IPS-20b (cell line): Measurements from ENCODE around the gene CPM.
"Not testable (repeated sequence)": the region's sequence is repeated elsewhere in the genome, so short reads cannot be mapped to it uniquely, and the experiment has no call there.

Experiments used
- H3K27ac ChIP-seq: one replicate; pipeline ENCODE4 v1.5.1; 2013; ENCODE audit warnings: low read length
- H3K27me3 ChIP-seq: 2 replicates; pipeline ENCODE4 v1.6.1; 2013; ENCODE audit warnings: mild to moderate bottlenecking, low read length, inconsistent platforms; ENCODE audit not compliant: insufficient read depth
- H3K36me3 ChIP-seq: 2 replicates; pipeline ENCODE4 v1.6.1; 2013; ENCODE audit warnings: low read depth, mild to moderate bottlenecking, inconsistent platforms, low read length, moderate library complexity; ENCODE audit not compliant: insufficient read depth
- H3K4me1 ChIP-seq: 2 replicates; pipeline ENCODE4 v1.6.1; 2013; ENCODE audit warnings: mild to moderate bottlenecking, control low read depth, inconsistent platforms, low read length, moderate library complexity; ENCODE audit not compliant: insufficient read depth
- H3K4me3 ChIP-seq: 2 replicates; pipeline ENCODE4 v1.5.1; 2013; ENCODE audit warnings: mild to moderate bottlenecking, low read length, inconsistent platforms
- H3K9ac ChIP-seq: 2 replicates; pipeline ENCODE4 v1.6.1; 2013; ENCODE audit warnings: low read depth, mild to moderate bottlenecking, inconsistent platforms, low read length, moderate library complexity
- H3K9me3 ChIP-seq: 2 replicates; pipeline ENCODE4 v1.6.1; 2013; ENCODE audit warnings: mild to moderate bottlenecking, low read depth, low read length, inconsistent platforms; ENCODE audit not compliant: insufficient read depth

The CPM gene

DNA sequence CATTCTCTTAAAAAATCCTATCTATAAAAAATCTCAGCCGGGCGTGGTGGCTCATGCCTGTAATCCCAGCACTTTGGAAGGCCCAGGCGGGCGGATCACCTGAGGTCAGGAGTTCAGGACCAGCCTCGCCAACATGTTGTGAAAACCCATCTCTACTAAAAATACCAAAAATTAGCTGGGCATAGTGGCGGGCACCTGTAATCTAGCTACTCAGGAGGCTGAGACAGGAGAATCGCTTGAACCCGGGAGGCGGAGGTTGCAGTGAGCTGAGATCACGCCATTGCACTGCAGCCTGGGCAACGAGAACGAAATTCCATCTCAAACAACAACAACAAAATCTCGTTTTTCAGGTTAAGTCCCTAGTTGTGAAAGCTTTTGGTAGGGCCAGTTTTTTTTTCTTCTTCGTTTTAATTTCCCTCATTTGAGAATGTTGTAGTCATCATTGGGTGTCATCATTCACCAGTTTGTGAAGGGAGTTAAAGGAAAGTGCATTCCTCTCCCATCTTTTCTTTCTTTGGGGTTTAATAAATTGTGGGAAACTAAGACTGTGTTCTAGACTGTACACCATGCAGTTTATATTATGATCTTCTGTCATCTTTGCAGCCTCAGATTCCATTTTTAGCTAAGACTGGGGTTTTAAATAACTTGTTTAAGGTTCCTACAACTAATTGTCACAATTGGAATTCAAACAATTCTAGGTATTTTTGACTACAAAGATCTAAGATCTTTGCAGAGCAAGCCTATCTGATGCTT lies 101.0 kb downstream of the CPM start:
- Histone ChIP-seq H3K4me3 (no peak overlapping the region), H3K27ac (no peak overlapping the region), H3K27me3 (no peaks in the 10 kb centered on the region), H3K4me1 (peaks cover 6% of the 10 kb centered on the region; the same call in 1 of the 2 replicates), H3K9me3 (no peaks in the 10 kb centered on the region), H3K9ac (no peak overlapping the region), H3K36me3 (peaks cover 91% of the 10 kb centered on the region)

DNA sequence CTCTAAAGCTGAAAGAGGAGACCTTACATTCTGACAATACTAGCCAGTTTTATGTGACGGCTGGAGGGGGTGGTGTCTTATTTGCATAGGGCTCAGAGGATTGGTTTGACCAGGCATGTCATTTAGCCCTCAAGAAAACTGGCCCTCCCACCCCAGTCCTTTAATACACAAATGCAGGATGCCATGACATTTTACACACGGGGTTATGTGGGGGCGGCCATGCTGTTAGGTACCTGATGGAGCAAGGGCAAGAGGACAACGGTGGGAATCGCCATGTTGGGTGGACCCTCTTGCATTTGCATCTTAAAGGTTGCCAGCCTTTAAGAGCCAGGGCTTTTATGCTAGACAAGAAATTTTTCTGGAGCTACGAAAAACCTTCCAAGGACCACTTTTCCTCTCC lies 101.7 kb downstream of the CPM start:
- no peak overlapping the region for H3K27ac ChIP-seq
- H3K4me3 ChIP-seq: no peak overlapping the region
- peaks cover 90% of the 10 kb centered on the region for H3K36me3 ChIP-seq
- H3K4me1 ChIP-seq: peaks cover 6% of the 10 kb centered on the region; the same call in 1 of the 2 replicates
- H3K27me3 ChIP-seq: no peaks in the 10 kb centered on the region
- no peak overlapping the region for H3K9ac ChIP-seq
- H3K9me3 ChIP-seq: no peaks in the 10 kb centered on the region

DNA sequence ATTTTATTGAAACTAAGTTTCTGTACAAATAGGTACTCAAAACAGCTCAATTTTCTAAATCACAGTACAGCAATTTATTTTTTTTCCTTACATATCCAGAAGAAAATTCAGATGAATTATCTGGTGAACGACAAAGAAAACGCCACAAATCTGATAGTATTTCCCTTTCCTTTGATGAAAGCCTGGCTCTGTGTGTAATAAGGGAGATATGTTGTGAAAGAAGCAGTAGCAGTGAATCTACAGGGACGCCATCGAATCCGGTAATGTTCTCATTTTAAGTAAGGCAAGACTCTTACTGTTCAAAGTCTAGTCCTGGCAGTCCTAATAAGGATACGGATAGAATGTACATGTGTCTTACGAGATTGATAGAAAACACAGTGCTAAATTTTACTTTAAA lies 104.3 kb downstream of the CPM start:
- H3K9me3 ChIP-seq: no peaks in the 10 kb centered on the region
- H3K27ac ChIP-seq: no peak overlapping the region
- no peaks in the 10 kb centered on the region for H3K4me1 ChIP-seq
- H3K27me3 ChIP-seq: no peaks in the 10 kb centered on the region
- H3K4me3 ChIP-seq: no peak overlapping the region
- peaks cover 91% of the 10 kb centered on the region for H3K36me3 ChIP-seq
- H3K9ac ChIP-seq: no peak overlapping the region

DNA sequence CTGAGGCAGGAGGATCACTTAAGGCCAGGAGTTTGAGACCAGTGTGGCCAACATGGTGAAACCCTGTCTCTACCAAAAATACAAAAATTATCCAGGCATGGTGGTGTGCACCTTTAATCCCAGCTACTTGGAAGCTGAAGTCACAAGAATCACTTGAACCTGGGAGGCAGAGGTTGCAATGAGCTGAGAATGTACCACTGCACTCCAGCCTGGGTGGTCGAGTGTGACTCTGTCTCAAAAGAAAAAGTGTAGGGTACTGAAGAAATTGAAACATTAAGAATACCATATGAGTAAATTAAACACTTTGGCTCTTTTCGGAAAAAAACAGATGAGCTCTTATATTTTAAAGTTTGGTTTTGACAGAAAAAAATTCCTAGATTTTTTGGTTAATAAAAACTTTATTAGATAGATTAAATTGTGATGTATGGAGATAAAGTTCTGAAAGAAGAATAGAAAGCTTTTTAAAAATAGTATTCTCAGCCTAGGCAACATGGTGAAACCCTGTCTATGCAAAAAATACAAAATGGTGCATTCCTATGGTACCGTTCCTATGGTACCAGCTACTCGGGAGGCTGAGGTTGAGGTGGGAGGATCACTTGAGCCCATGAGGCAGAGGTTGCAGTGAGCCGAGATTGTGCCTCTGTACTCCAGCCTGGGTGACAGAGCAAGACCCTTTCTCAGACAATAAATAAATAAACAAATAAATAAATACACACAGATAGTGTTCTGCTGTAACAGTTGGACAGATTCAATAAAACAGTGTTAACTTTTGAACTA lies 104.9 kb downstream of the CPM start:
- no peak overlapping the region for H3K9ac ChIP-seq
- no peak overlapping the region for H3K4me3 ChIP-seq
- H3K4me1 ChIP-seq: no peaks in the 10 kb centered on the region
- H3K27ac ChIP-seq: no peak overlapping the region
- peaks cover 94% of the 10 kb centered on the region for H3K36me3 ChIP-seq
- H3K27me3 ChIP-seq: no peaks in the 10 kb centered on the region
- H3K9me3 ChIP-seq: no peaks in the 10 kb centered on the region

DNA sequence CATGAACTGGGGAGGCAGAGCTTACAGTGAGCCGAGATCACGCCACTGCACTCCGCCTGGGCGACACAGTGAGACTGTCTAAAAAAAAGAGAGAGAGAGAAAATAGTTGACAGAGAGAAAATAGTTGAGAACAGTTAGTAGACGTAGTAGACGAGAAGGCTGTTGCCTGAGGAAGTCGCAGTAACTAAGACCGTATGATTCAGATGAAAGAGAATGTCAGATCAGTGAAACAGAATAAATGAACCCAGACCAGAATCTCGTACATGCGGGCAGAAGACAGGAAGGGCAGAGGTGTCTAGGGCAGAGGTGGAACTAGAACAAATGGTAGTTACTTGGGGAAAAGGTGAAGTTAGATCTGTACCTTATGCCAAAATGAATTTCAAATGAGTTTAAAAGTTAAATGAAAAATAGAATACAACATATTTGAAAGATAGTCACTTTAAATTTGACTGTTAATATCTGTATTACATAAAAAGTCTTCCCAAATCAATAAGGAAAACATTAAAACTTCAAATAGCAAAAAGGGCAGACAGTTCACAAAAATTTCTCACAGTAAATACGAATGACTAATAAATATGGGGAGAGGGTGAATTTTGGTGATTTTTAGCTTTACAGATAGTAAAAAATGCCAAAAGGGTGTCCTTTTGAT lies 107.3 kb downstream of the CPM start:
- Histone ChIP-seq H3K4me3 (no peak overlapping the region), H3K9ac (no peak overlapping the region), H3K36me3 (peaks cover 98% of the 10 kb centered on the region), H3K4me1 (no peaks in the 10 kb centered on the region), H3K9me3 (no peaks in the 10 kb centered on the region), H3K27ac (no peak overlapping the region), H3K27me3 (no peaks in the 10 kb centered on the region)

DNA sequence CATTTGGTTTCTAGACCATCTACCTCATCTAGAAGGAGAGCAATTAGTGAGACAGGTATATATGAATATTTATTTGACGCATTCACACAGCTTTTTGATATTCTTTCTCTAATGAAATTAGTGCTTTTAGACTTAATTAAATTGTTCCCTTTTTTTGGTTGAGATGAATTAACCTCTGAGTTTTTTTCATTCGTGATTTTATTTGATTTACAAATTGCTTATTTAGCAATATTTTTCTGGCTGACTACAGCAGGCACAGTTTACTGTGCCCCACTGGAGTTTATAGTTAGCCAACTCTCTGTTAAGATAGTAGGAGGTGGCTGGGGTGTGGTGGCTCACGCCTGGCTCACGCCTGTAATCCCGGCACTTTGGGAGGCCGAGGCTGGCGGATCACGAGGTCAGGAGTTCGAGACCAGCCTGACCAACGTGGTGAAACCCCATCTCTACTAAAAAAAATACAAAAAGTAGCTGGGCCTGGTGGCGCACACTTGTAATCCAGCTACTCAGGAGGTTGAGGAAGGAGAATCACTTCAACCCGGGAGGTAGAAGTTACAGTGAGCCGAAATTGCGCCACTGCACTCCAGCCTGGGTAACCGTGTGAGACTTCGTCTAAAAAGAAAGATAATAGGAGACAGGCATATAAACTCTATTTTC lies 108.2 kb downstream of the CPM start:
- no peak overlapping the region for H3K9ac ChIP-seq
- H3K4me1 ChIP-seq: no peaks in the 10 kb centered on the region
- no peaks in the 10 kb centered on the region for H3K9me3 ChIP-seq
- no peaks in the 10 kb centered on the region for H3K27me3 ChIP-seq
- H3K27ac ChIP-seq: no peak overlapping the region
- peaks cover 99% of the 10 kb centered on the region for H3K36me3 ChIP-seq
- no peak overlapping the region for H3K4me3 ChIP-seq

DNA sequence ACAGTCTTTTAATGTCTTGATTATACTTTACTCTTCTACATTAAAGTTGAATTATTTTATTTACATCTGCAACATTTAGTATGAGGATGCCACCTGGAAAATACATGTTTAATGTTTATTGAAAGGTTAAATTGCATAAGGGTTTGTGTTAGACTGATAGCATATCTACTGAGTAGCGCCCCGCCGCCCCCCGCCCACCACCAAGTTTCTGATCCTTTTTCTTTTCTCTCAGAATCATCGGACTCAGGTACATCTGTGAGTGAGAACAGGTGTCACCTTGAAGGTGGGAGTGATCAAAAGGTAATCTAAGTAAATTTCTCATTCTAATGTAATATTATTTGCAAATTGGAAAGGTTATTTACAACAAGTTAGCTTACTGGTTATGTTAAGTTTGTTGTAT lies 108.8 kb downstream of the CPM start:
- no peak overlapping the region for H3K27ac ChIP-seq
- H3K4me3 ChIP-seq: no peak overlapping the region
- H3K4me1 ChIP-seq: no peaks in the 10 kb centered on the region
- no peaks in the 10 kb centered on the region for H3K9me3 ChIP-seq
- peaks cover 99% of the 10 kb centered on the region for H3K36me3 ChIP-seq
- H3K27me3 ChIP-seq: no peaks in the 10 kb centered on the region
- no peak overlapping the region for H3K9ac ChIP-seq

DNA sequence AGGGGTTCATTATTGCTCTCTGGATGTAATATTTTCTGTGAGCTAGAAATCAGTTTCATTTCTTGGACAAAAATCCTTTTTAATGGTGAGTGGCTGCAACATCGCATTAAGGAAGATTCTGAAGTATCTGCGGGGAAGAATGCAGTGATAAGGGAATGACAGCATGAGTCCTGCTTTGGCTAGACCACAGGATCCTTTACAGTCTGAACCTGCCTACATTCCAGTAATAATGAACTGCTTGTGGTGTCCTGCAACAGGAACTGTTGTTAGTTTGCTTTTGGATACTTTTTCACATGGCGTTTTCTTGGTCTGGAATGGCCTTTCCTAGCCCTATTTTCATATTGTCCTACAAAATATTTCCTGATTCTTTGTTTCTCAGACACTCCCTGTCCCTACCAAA lies 109.3 kb downstream of the CPM start:
- Histone ChIP-seq H3K4me3 (no peak overlapping the region), H3K9ac (no peak overlapping the region), H3K4me1 (no peaks in the 10 kb centered on the region), H3K27me3 (no peaks in the 10 kb centered on the region), H3K27ac (no peak overlapping the region), H3K36me3 (peaks cover 99% of the 10 kb centered on the region), H3K9me3 (no peaks in the 10 kb centered on the region)

DNA sequence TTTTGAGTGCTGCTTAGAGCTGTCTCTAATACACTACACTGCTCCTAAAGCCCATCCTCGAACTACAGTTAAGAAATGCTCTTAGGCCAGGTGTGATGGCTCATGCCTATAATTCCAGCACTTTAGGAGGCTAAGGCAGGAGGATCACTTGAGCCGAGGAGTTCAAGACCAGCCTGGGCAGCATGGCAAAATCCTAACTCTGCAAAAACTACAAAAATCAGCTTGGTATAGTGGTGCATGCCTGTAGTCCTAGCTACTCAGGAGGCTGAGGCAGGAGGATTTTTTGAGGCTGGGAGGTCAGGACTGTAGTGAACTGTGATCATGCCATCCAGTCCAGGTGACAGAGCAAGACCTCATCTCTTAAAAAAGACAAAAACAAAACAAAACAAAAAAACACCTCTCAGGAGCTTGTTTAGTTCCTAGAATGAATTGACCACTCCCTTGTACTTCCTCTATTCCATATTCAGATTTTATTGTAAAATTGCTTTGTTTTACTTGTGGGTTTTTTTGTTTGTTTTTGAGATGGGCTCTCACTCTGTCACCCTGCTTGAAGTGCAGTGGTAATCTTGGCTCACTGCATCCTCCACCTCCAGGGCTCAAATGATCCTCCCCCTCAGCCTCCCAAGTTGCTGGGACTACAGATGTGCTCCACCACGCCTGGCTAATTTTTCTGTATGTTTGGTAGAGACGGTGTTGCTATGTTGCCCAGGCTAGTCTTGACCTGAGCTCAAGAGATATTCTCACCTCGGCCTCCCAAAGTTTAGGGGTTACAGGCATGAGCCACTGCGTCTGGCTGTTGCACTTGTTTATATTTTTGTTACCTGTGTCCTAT lies 111.4 kb downstream of the CPM start:
- Histone ChIP-seq H3K36me3 (peaks cover 95% of the 10 kb centered on the region), H3K27me3 (no peaks in the 10 kb centered on the region), H3K9me3 (no peaks in the 10 kb centered on the region), H3K9ac (no peak overlapping the region), H3K4me1 (no peaks in the 10 kb centered on the region), H3K4me3 (no peak overlapping the region), H3K27ac (no peak overlapping the region)

DNA sequence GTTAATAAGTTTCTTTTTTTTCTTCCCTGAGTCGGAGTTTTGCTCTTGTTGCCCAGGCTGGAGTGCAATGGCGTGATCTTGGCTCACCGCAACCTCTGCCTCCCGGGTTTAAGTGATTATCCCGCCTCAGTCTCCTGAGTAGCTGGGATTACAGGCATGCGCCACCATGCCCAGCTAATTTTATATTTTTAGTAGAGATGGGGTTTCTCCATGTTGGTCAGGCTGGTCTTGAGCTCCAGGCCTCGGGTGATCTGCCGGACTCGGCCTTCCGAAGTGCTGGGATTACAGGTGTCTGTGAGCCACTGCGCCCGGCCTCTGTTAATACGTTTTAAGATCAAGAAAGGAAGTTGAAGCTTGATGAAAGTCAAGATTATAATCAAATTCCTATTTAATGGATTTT lies 113.5 kb downstream of the CPM start:
- H3K27me3 ChIP-seq, H3K9ac ChIP-seq, H3K4me3 ChIP-seq, H3K27ac ChIP-seq, H3K9me3 ChIP-seq, H3K4me1 ChIP-seq: not testable (repeated sequence)
- peaks cover 96% of the 10 kb centered on the region for H3K36me3 ChIP-seq
